Vagina (tissue), 2 donors: ENCODE measurements around the gene BMERB1.

ENCODE experiments used
- CTCF ChIP-seq, 3 experiments: fragments of 450-650 bp in 2 of 3; fragments of 200-600 bp in 1 of 3; sonication (generic) in 1 of 3; IDR thresholded peaks; one replicate each; pipeline ENCODE4 v1.5.1; 2017 to 2019; ENCODE audit warnings: antibody characterized with exemption in 3 of 3, mild to moderate bottlenecking in 2 of 3, moderate library complexity in 2 of 3
- POLR2A ChIP-seq, 2 donors: fragments of 450-650 bp; IDR thresholded peaks; one replicate each; pipeline ENCODE4 v1.6.1; 2017; ENCODE audit warnings: antibody characterized with exemption in 2 of 2, mild to moderate bottlenecking in 2 of 2, moderate library complexity in 2 of 2

GRCh38 chr16:15552507-15552906 lies 118.1 kb downstream of the BMERB1 start:
- no peak for TF ChIP-seq CTCF (IDR thresholded peaks at IDR 0.05)
- no peak for TF ChIP-seq POLR2A (IDR thresholded peaks at IDR 0.05)
